Measurements from ENCODE around the gene SLC9A9.

The SLC9A9 gene

GRCh38 chr3:143226678-143227291 lies 621.5 kb downstream of the SLC9A9 start:
- DNase-seq, result no peak

GRCh38 chr3:143224716-143225115 lies 623.6 kb downstream of the SLC9A9 start:
- DNase-seq, result no peak

- DNase-seq, result no peak
These were observed 625.3 kb downstream of the SLC9A9 start for GRCh38 chr3:143222981-143223380.

GRCh38 chr3:143222505-143222904 lies 625.8 kb downstream of the SLC9A9 start:
- DNase-seq, result no peak

- no peak for DNase-seq
These were observed 626.8 kb downstream of the SLC9A9 start for GRCh38 chr3:143221446-143221845.

- no peak for DNase-seq
These were observed 627.5 kb downstream of the SLC9A9 start for GRCh38 chr3:143220741-143221140.

GRCh38 chr3:143218166-143218835 lies 630.0 kb downstream of the SLC9A9 start:
- no peak for DNase-seq

GRCh38 chr3:143217283-143217682 lies 631.0 kb downstream of the SLC9A9 start:
- no peak for DNase-seq

- no peak for DNase-seq
These were observed 631.5 kb downstream of the SLC9A9 start for GRCh38 chr3:143216709-143217182.

Measured in DMS79 treated with DMSO at 0.1 percent for 48 hours (cell line).